ENCODE measurements around the gene PCNT. TPM values are rescaled to one million over a fixed set of nuclear protein-coding genes. Genes with fewer than 3 reads are reported as not detected.
A peak's percentile ranks its signal among the peaks of the same experiment; 100 is the strongest.

The PCNT gene
- total RNA-seq, 1 donor from 2014 or later, result 41.9 TPM

- ATAC-seq, result no peak
- DNase-seq (ENCODE audit: low spot score), result peak; percentile 69
- intact Hi-C loops (cut with DNase I), result no loop called here
These were observed 1.3 kb downstream of the PCNT start for GRCh38 chr21:46325073-46325912.

- DNase-seq (ENCODE audit: low spot score), result no peak
- intact Hi-C loops (cut with DNase I), result no loop called here
- ATAC-seq, result no peak
These were observed 2.3 kb downstream of the PCNT start for GRCh38 chr21:46326110-46326703.

GRCh38 chr21:46327711-46328110 lies 3.8 kb downstream of the PCNT start:
- intact Hi-C loops (cut with DNase I), result no loop called here
- no peak for DNase-seq (ENCODE audit: low spot score)
- ATAC-seq, result no peak

- intact Hi-C loops (cut with DNase I), result no loop called here
- DNase-seq (ENCODE audit: low spot score), result no peak
- no peak for ATAC-seq
These were observed 4.2 kb downstream of the PCNT start for GRCh38 chr21:46328151-46328550.

GRCh38 chr21:46329796-46330195 lies 5.8 kb downstream of the PCNT start:
- ATAC-seq (no peak), DNase-seq (ENCODE audit: low spot score) (no peak)
- intact Hi-C loops (cut with DNase I), result no loop called here

GRCh38 chr21:46334351-46335140 lies 10.6 kb downstream of the PCNT start:
- intact Hi-C loops (cut with DNase I), result no loop called here
- ATAC-seq, result no peak

GRCh38 chr21:46336603-46337002 lies 12.6 kb downstream of the PCNT start:
- ATAC-seq, result no peak
- DNase-seq (ENCODE audit: low spot score), result no peak
- intact Hi-C loops (cut with DNase I), result no loop called here

More at GRCh38 chr21:46334351-46335140, 10.6 kb downstream of the PCNT start:
- DNase-seq (ENCODE audit: low spot score), result no peak

- ATAC-seq (no peak), DNase-seq (ENCODE audit: low spot score) (no peak)
These were observed 17.0 kb downstream of the PCNT start for GRCh38 chr21:46340998-46341397.

GRCh38 chr21:46344219-46344915 lies 20.4 kb downstream of the PCNT start:
- ATAC-seq (no peak), DNase-seq (ENCODE audit: low spot score) (no peak)
- intact Hi-C loops (cut with DNase I), result no loop called here

More at GRCh38 chr21:46340998-46341397, 17.0 kb downstream of the PCNT start:
- intact Hi-C loops (cut with DNase I), result no loop called here

GRCh38 chr21:46345861-46346260 lies 21.9 kb downstream of the PCNT start:
- intact Hi-C loops (cut with DNase I), result no loop called here
- DNase-seq (ENCODE audit: low spot score) (no peak), ATAC-seq (no peak)

- DNase-seq (ENCODE audit: low spot score) (no peak), ATAC-seq (no peak)
- intact Hi-C loops (cut with DNase I), result no loop called here
These were observed 22.6 kb downstream of the PCNT start for GRCh38 chr21:46346296-46347202.

- ATAC-seq, result no peak
- no peak for DNase-seq (ENCODE audit: low spot score)
- intact Hi-C loops (cut with DNase I), result no loop called here
These were observed 23.2 kb downstream of the PCNT start for GRCh38 chr21:46347203-46347550.

GRCh38 chr21:46347791-46348381 lies 23.9 kb downstream of the PCNT start:
- ATAC-seq (peak; percentile 44), DNase-seq (ENCODE audit: low spot score) (no peak)
- intact Hi-C loops (cut with DNase I), result no loop called here

GRCh38 chr21:46349134-46349760 lies 25.3 kb downstream of the PCNT start:
- ATAC-seq, result no peak
- intact Hi-C loops (cut with DNase I), result no loop called here
- no peak for DNase-seq (ENCODE audit: low spot score)

- intact Hi-C loops (cut with DNase I), result no loop called here
- DNase-seq (ENCODE audit: low spot score), result no peak
- no peak for ATAC-seq
These were observed 26.6 kb downstream of the PCNT start for GRCh38 chr21:46350571-46350970.

- no peak for DNase-seq (ENCODE audit: low spot score)
- intact Hi-C loops (cut with DNase I), result no loop called here
- ATAC-seq, result no peak
These were observed 27.0 kb downstream of the PCNT start for GRCh38 chr21:46350981-46351380.

- intact Hi-C loops (cut with DNase I), result no loop called here
- DNase-seq (ENCODE audit: low spot score) (no peak), ATAC-seq (no peak)
These were observed 27.7 kb downstream of the PCNT start for GRCh38 chr21:46351476-46352163.
